Measurements from ENCODE around the gene KCNMA1.

KCNMA1 gene

GRCh38 chr10:77293773-77294172 lies 343.8 kb downstream of the KCNMA1 start:
- no peaks in the 10 kb centered on the region for H3K36me3 ChIP-seq (ENCODE audit: control insufficient read depth, insufficient read depth, low read length)
- H3K27me3 ChIP-seq (ENCODE audit: insufficient read depth, low read length, poor library complexity): no peaks in the 10 kb centered on the region
- H3K4me1 ChIP-seq (ENCODE audit: control insufficient read depth, low read depth, low read length): peaks cover 23% of the 10 kb centered on the region
- no peak overlapping the region for H4K5ac ChIP-seq (ENCODE audit: low read length)
- H3K23ac ChIP-seq (ENCODE audit: low read length): no peak overlapping the region
- no peak for DNase-seq
- no CpG with 5 or more reads among the region's 7 CpGs for WGBS (ENCODE audit: extremely low coverage, insufficient coverage, low lambda C conversion rate)
- no peak overlapping the region for H3K56ac ChIP-seq (ENCODE audit: low read length)
- no peak overlapping the region for H3K9ac ChIP-seq (ENCODE audit: low read length)
- no peak overlapping the region for H2AK5ac ChIP-seq (ENCODE audit: low read length)
- no peak overlapping the region for H3K4me3 ChIP-seq (ENCODE audit: low read length)
- no peak overlapping the region for H3K4ac ChIP-seq (ENCODE audit: low read depth, low read length)
- H3K4me2 ChIP-seq (ENCODE audit: low read length): no peak overlapping the region
- no peak overlapping the region for H4K8ac ChIP-seq (ENCODE audit: low read depth, low read length)
- H3K79me1 ChIP-seq (ENCODE audit: low read length): no peaks in the 10 kb centered on the region
- no peak overlapping the region for H2BK15ac ChIP-seq (replicated peaks; ENCODE audit: low read depth)
- no peak overlapping the region for H3K18ac ChIP-seq (ENCODE audit: low read length)
- no peaks in the 10 kb centered on the region for H3K79me2 ChIP-seq (ENCODE audit: control insufficient read depth, insufficient read depth, low read length)
- no peak overlapping the region for H2BK5ac ChIP-seq (ENCODE audit: low read length)
- no peak overlapping the region for H3K27ac ChIP-seq (ENCODE audit: low read depth, low read length)
- no peak overlapping the region for H2BK120ac ChIP-seq (ENCODE audit: low read depth, low read length)

- H3K9ac ChIP-seq (ENCODE audit: low read length): no peak overlapping the region
- no peak overlapping the region for H3K27ac ChIP-seq (ENCODE audit: low read depth, low read length)
- no peak overlapping the region for H2AK5ac ChIP-seq (ENCODE audit: low read length)
- H2BK5ac ChIP-seq (ENCODE audit: low read length): no peak overlapping the region
- no peaks in the 10 kb centered on the region for H3K79me2 ChIP-seq (ENCODE audit: control insufficient read depth, insufficient read depth, low read length)
- H3K23ac ChIP-seq (ENCODE audit: low read length): no peak overlapping the region
- no peak overlapping the region for H3K56ac ChIP-seq (ENCODE audit: low read length)
- no peak overlapping the region for H3K18ac ChIP-seq (ENCODE audit: low read length)
- no peaks in the 10 kb centered on the region for H3K79me1 ChIP-seq (ENCODE audit: low read length)
- no peak for DNase-seq
- WGBS (ENCODE audit: extremely low coverage, insufficient coverage, low lambda C conversion rate): no CpG with 5 or more reads among the region's 2 CpGs
- no peak overlapping the region for H4K5ac ChIP-seq (ENCODE audit: low read length)
- no peak overlapping the region for H2BK15ac ChIP-seq (replicated peaks; ENCODE audit: low read depth)
- H3K4me3 ChIP-seq (ENCODE audit: low read length): no peak overlapping the region
- no peak overlapping the region for H3K4ac ChIP-seq (ENCODE audit: low read depth, low read length)
- no peak overlapping the region for H3K4me2 ChIP-seq (ENCODE audit: low read length)
- H3K27me3 ChIP-seq (ENCODE audit: insufficient read depth, low read length, poor library complexity): no peaks in the 10 kb centered on the region
- H2BK120ac ChIP-seq (ENCODE audit: low read depth, low read length): no peak overlapping the region
- no peak overlapping the region for H4K8ac ChIP-seq (ENCODE audit: low read depth, low read length)
- H3K4me1 ChIP-seq (ENCODE audit: control insufficient read depth, low read depth, low read length): peaks cover 28% of the 10 kb centered on the region
- H3K36me3 ChIP-seq (ENCODE audit: control insufficient read depth, insufficient read depth, low read length): no peaks in the 10 kb centered on the region
Measured at GRCh38 chr10:77293347-77293746, 344.3 kb downstream of the KCNMA1 start.

- H3K4me1 ChIP-seq (ENCODE audit: control insufficient read depth, low read depth, low read length): peaks cover 36% of the 10 kb centered on the region
- no peak overlapping the region for H3K23ac ChIP-seq (ENCODE audit: low read length)
- H3K4me3 ChIP-seq (ENCODE audit: low read length): no peak overlapping the region
- no peak overlapping the region for H4K5ac ChIP-seq (ENCODE audit: low read length)
- H3K27ac ChIP-seq (ENCODE audit: low read depth, low read length): peak overlapping the region; percentile 75
- peak overlapping the region; percentile 64 for H3K18ac ChIP-seq (ENCODE audit: low read length)
- DNase-seq: peak; percentile 61
- no peak overlapping the region for H2AK5ac ChIP-seq (ENCODE audit: low read length)
- no peak overlapping the region for H3K9ac ChIP-seq (ENCODE audit: low read length)
- no peaks in the 10 kb centered on the region for H3K79me1 ChIP-seq (ENCODE audit: low read length)
- WGBS (ENCODE audit: extremely low coverage, insufficient coverage, low lambda C conversion rate): no CpG with 5 or more reads among the region's 10 CpGs
- no peak overlapping the region for H3K4me2 ChIP-seq (ENCODE audit: low read length)
- H2BK5ac ChIP-seq (ENCODE audit: low read length): no peak overlapping the region
- no peaks in the 10 kb centered on the region for H3K79me2 ChIP-seq (ENCODE audit: control insufficient read depth, insufficient read depth, low read length)
- no peak overlapping the region for H4K8ac ChIP-seq (ENCODE audit: low read depth, low read length)
- H3K36me3 ChIP-seq (ENCODE audit: control insufficient read depth, insufficient read depth, low read length): no peaks in the 10 kb centered on the region
- H3K27me3 ChIP-seq (ENCODE audit: insufficient read depth, low read length, poor library complexity): no peaks in the 10 kb centered on the region
- H2BK15ac ChIP-seq (replicated peaks; ENCODE audit: low read depth): no peak overlapping the region
- H3K4ac ChIP-seq (ENCODE audit: low read depth, low read length): no peak overlapping the region
- H2BK120ac ChIP-seq (ENCODE audit: low read depth, low read length): peak overlapping the region; percentile 61
- peak overlapping the region; percentile 39 for H3K56ac ChIP-seq (ENCODE audit: low read length)
Measured at GRCh38 chr10:77291596-77292505, 345.8 kb downstream of the KCNMA1 start.

GRCh38 chr10:77290528-77291155 lies 347.0 kb downstream of the KCNMA1 start:
- Histone ChIP-seq H3K36me3 (ENCODE audit: control insufficient read depth, insufficient read depth, low read length) (no peaks in the 10 kb centered on the region), H3K79me2 (ENCODE audit: control insufficient read depth, insufficient read depth, low read length) (no peaks in the 10 kb centered on the region), H3K9ac (ENCODE audit: low read length) (no peak overlapping the region), H4K8ac (ENCODE audit: low read depth, low read length) (no peak overlapping the region), H3K4me2 (ENCODE audit: low read length) (no peak overlapping the region), H4K5ac (ENCODE audit: low read length) (no peak overlapping the region), H3K4ac (ENCODE audit: low read depth, low read length) (no peak overlapping the region), H2BK120ac (ENCODE audit: low read depth, low read length) (no peak overlapping the region), H3K4me3 (ENCODE audit: low read length) (no peak overlapping the region), H3K56ac (ENCODE audit: low read length) (peak overlapping the region; percentile 44), H2BK15ac (replicated peaks; ENCODE audit: low read depth) (no peak overlapping the region), H3K4me1 (ENCODE audit: control insufficient read depth, low read depth, low read length) (peaks cover 41% of the 10 kb centered on the region), H2AK5ac (ENCODE audit: low read length) (no peak overlapping the region), H3K27ac (ENCODE audit: low read depth, low read length) (peak overlapping the region; percentile 76), H3K23ac (ENCODE audit: low read length) (no peak overlapping the region), H3K18ac (ENCODE audit: low read length) (peak overlapping the region; percentile 8), H2BK5ac (ENCODE audit: low read length) (peak overlapping the region; percentile 40), H3K27me3 (ENCODE audit: insufficient read depth, low read length, poor library complexity) (no peaks in the 10 kb centered on the region), H3K79me1 (ENCODE audit: low read length) (no peaks in the 10 kb centered on the region)
- WGBS (ENCODE audit: extremely low coverage, insufficient coverage, low lambda C conversion rate): no CpG with 5 or more reads among the region's 6 CpGs
- DNase-seq: peak; percentile 94

GRCh38 chr10:77289790-77290189 lies 347.8 kb downstream of the KCNMA1 start:
- no peak overlapping the region for H3K27ac ChIP-seq (ENCODE audit: low read depth, low read length)
- no CpG with 5 or more reads among the region's 5 CpGs for WGBS (ENCODE audit: extremely low coverage, insufficient coverage, low lambda C conversion rate)

More at GRCh38 chr10:77289790-77290189, 347.8 kb downstream of the KCNMA1 start:
- no peaks in the 10 kb centered on the region for H3K79me2 ChIP-seq (ENCODE audit: control insufficient read depth, insufficient read depth, low read length)
- no peaks in the 10 kb centered on the region for H3K27me3 ChIP-seq (ENCODE audit: insufficient read depth, low read length, poor library complexity)
- H2BK5ac ChIP-seq (ENCODE audit: low read length): no peak overlapping the region
- no peak overlapping the region for H2BK15ac ChIP-seq (replicated peaks; ENCODE audit: low read depth)
- no peak overlapping the region for H2BK120ac ChIP-seq (ENCODE audit: low read depth, low read length)
- no peak overlapping the region for H3K18ac ChIP-seq (ENCODE audit: low read length)
- no peak overlapping the region for H3K4ac ChIP-seq (ENCODE audit: low read depth, low read length)
- no peak overlapping the region for H3K56ac ChIP-seq (ENCODE audit: low read length)
- no peak overlapping the region for H4K8ac ChIP-seq (ENCODE audit: low read depth, low read length)
- H3K4me1 ChIP-seq (ENCODE audit: control insufficient read depth, low read depth, low read length): peaks cover 42% of the 10 kb centered on the region
- no peak overlapping the region for H2AK5ac ChIP-seq (ENCODE audit: low read length)
- no peaks in the 10 kb centered on the region for H3K79me1 ChIP-seq (ENCODE audit: low read length)
- H3K23ac ChIP-seq (ENCODE audit: low read length): no peak overlapping the region
- H3K4me2 ChIP-seq (ENCODE audit: low read length): no peak overlapping the region
- no peak overlapping the region for H4K5ac ChIP-seq (ENCODE audit: low read length)
- no peak overlapping the region for H3K9ac ChIP-seq (ENCODE audit: low read length)
- no peaks in the 10 kb centered on the region for H3K36me3 ChIP-seq (ENCODE audit: control insufficient read depth, insufficient read depth, low read length)
- peak; percentile 65 for DNase-seq
- H3K4me3 ChIP-seq (ENCODE audit: low read length): no peak overlapping the region

All from mesendoderm (in vitro differentiated cells).